DOHH2 (cell line): ENCODE data around the gene KRTAP10-10.

Experiments used
- H3F3A ChIP-seq: fragments of 200-600 bp; sonication (generic), shearing (Covaris generic); 2 replicates; pipeline ENCODE4 v1.6.0; 2016; ENCODE audit warnings: antibody characterized with exemption, mild to moderate bottlenecking; ENCODE audit not compliant: control insufficient read depth, insufficient read depth
- H3K27ac ChIP-seq: fragments of 200-600 bp; sonication (generic); 2 replicates; pipeline ENCODE4 v1.5.1; 2014; ENCODE audit warnings: low read depth, mild to moderate bottlenecking, low read length, moderate library complexity
- H3K27me3 ChIP-seq: fragments of 200-600 bp; sonication (generic); 2 replicates; pipeline ENCODE4 v1.6.1; 2014; ENCODE audit warnings: mild to moderate bottlenecking, low read length, mixed read lengths; ENCODE audit not compliant: control insufficient read depth
- H3K36me3 ChIP-seq: fragments of 200-600 bp; sonication (generic); 2 replicates; pipeline ENCODE4 v1.6.1; 2014; ENCODE audit warnings: mild to moderate bottlenecking, low read length, moderate library complexity, mixed read lengths; ENCODE audit not compliant: control insufficient read depth
- H3K4me1 ChIP-seq: fragments of 200-600 bp; sonication (generic); 2 replicates; pipeline ENCODE4 v1.6.1; 2014; ENCODE audit warnings: mild to moderate bottlenecking, low read length, mixed read lengths; ENCODE audit not compliant: control insufficient read depth
- H3K4me2 ChIP-seq: fragments of 200-600 bp; sonication (generic); 2 replicates; pipeline ENCODE4 v1.6.0; 2014; ENCODE audit warnings: mild to moderate bottlenecking, low read length, moderate library complexity
- H3K4me3 ChIP-seq: fragments of 200-600 bp; sonication (generic); 2 replicates; pipeline ENCODE4 v1.5.1; 2014; ENCODE audit warnings: mild to moderate bottlenecking, low read length, mixed read lengths
- H3K79me2 ChIP-seq: fragments of 200-600 bp; sonication (generic); 2 replicates; pipeline ENCODE4 v1.6.1; 2014; ENCODE audit warnings: mild to moderate bottlenecking, low read length, mixed read lengths; ENCODE audit not compliant: control insufficient read depth
- H3K9me2 ChIP-seq: fragments of 200-600 bp; sonication (generic); replicated peaks from 2 replicates; pipeline ENCODE4 v1.6.1; 2014; ENCODE audit warnings: mild to moderate bottlenecking, low read length, mixed read lengths; ENCODE audit not compliant: control insufficient read depth
- H3K9me3 ChIP-seq: fragments of 200-600 bp; sonication (generic); 2 replicates; pipeline ENCODE4 v1.6.1; 2014; ENCODE audit warnings: antibody characterized with exemption, low read length, mixed read lengths; ENCODE audit not compliant: control insufficient read depth, insufficient read depth
- H4K20me1 ChIP-seq: fragments of 200-600 bp; sonication (generic); 2 replicates; pipeline ENCODE4 v1.6.0; 2014; ENCODE audit warnings: low read depth, mild to moderate bottlenecking, antibody characterized with exemption, low read length, moderate library complexity; ENCODE audit not compliant: control insufficient read depth, insufficient read depth
- CTCF ChIP-seq: fragments of 200-600 bp; sonication (generic); IDR thresholded peaks from one replicate; pipeline ENCODE4 v1.5.1; 2014; ENCODE audit warnings: antibody characterized with exemption, mild to moderate bottlenecking, low read depth, low read length; ENCODE audit not compliant: poor library complexity, severe bottlenecking
- EZH2phosphoT487 ChIP-seq: fragments of 200-600 bp; sonication (generic); IDR thresholded peaks from 2 replicates; pipeline ENCODE4 v1.6.1; 2017; ENCODE audit warnings: borderline replicate concordance, mild to moderate bottlenecking, antibody characterized with exemption, low read length, moderate library complexity, mixed read lengths

Gene KRTAP10-10

GRCh38 chr21:44681152-44681551 lies 44.0 kb downstream of the KRTAP10-10 start:
- H3K9me2 ChIP-seq, result no peaks in the 10 kb centered on the region
- no peak overlapping the region for H3K27ac ChIP-seq
- H3K27me3 ChIP-seq, result peaks cover 3% of the 10 kb centered on the region
- H3K4me2 ChIP-seq, result no peak overlapping the region
- H3K4me3 ChIP-seq, result no peak overlapping the region
- no peaks in the 10 kb centered on the region for H3F3A ChIP-seq
- H3K4me1 ChIP-seq, result no peaks in the 10 kb centered on the region
- H3K9me3 ChIP-seq, result no peaks in the 10 kb centered on the region
- H3K79me2 ChIP-seq, result no peaks in the 10 kb centered on the region
- TF ChIP-seq EZH2phosphoT487, result no peak
- TF ChIP-seq CTCF, result no peak
- no peaks in the 10 kb centered on the region for H3K36me3 ChIP-seq
- no peaks in the 10 kb centered on the region for H4K20me1 ChIP-seq

- no peaks in the 10 kb centered on the region for H3K9me3 ChIP-seq
- H3K27ac ChIP-seq, result no peak within 1 kb of the TSS
- no peaks in the 10 kb centered on the region for H3K79me2 ChIP-seq
- no peak within 1 kb of the TSS for H3K4me3 ChIP-seq
- TF ChIP-seq CTCF (no peak), EZH2phosphoT487 (no peak)
- H3F3A ChIP-seq, result no peaks in the 10 kb centered on the region
- no peaks in the 10 kb centered on the region for H3K36me3 ChIP-seq
- H3K9me2 ChIP-seq, result no peaks in the 10 kb centered on the region
- peaks cover 3% of the 10 kb centered on the region for H3K27me3 ChIP-seq
- H3K4me2 ChIP-seq, result no peak within 1 kb of the TSS
- H3K4me1 ChIP-seq, result no peaks in the 10 kb centered on the region
- no peaks in the 10 kb centered on the region for H4K20me1 ChIP-seq
Observed at GRCh38 chr21:44681861-44682579, 44.9 kb downstream of the KRTAP10-10 start, which contains the start of gene KRTAP12-1. Gene KRTAP12-1, minus strand, starts transcription at chr21:44682163. Its CDS starts 40 bp downstream, at chr21:44682123.

- H3K9me2 ChIP-seq, result no peaks in the 10 kb centered on the region
- TF ChIP-seq EZH2phosphoT487, result no peak
- no peak for TF ChIP-seq CTCF
- H3K36me3 ChIP-seq, result no peaks in the 10 kb centered on the region
Observed at GRCh38 chr21:44682580-44683151, 45.5 kb downstream of the KRTAP10-10 start.

More at GRCh38 chr21:44682580-44683151, 45.5 kb downstream of the KRTAP10-10 start:
- Histone ChIP-seq H3K4me1 (no peaks in the 10 kb centered on the region), H3K4me2 (no peak overlapping the region), H3K4me3 (no peak overlapping the region), H3K79me2 (no peaks in the 10 kb centered on the region), H3K27ac (no peak overlapping the region), H4K20me1 (no peaks in the 10 kb centered on the region), H3F3A (no peaks in the 10 kb centered on the region), H3K27me3 (peaks cover 3% of the 10 kb centered on the region), H3K9me3 (no peaks in the 10 kb centered on the region)
